Hepatocyte (in vitro differentiated cells): ENCODE results near the gene HAGH. TPM values are rescaled to one million over a fixed set of nuclear protein-coding genes. Genes with fewer than 3 reads are reported as not detected.

Experiments used
- DNase-seq: peaks from one replicate; pipeline ENCODE4 v3.0.0-alpha.2; 2016; ENCODE audit warnings: low spot score
- H2AFZ ChIP-seq: fragments of 200-600 bp; sonication (generic); 2 replicates; pipeline ENCODE4 v1.6.0; 2016; ENCODE audit warnings: antibody characterized with exemption, mild to moderate bottlenecking
- H3K27ac ChIP-seq: fragments of 200-600 bp; sonication (generic); 2 replicates; pipeline ENCODE4 v1.5.1; 2016; ENCODE audit warnings: mild to moderate bottlenecking
- H3K27me3 ChIP-seq: fragments of 200-600 bp; sonication (generic); 2 replicates; pipeline ENCODE4 v1.6.1; 2016
- H3K36me3 ChIP-seq: fragments of 200-600 bp; sonication (generic); replicated peaks from 2 replicates; pipeline ENCODE4 v1.5.1; 2016; ENCODE audit warnings: low read depth; ENCODE audit not compliant: insufficient read depth
- H3K4me1 ChIP-seq: fragments of 200-600 bp; sonication (generic); 2 replicates; pipeline ENCODE4 v1.5.1; 2016; ENCODE audit warnings: mild to moderate bottlenecking, moderate library complexity; ENCODE audit not compliant: insufficient read depth
- H3K4me2 ChIP-seq: fragments of 200-600 bp; sonication (generic); 2 replicates; pipeline ENCODE4 v1.6.0; 2016
- H3K4me3 ChIP-seq: fragments of 200-600 bp; sonication (generic); 2 replicates; pipeline ENCODE4 v1.5.1; 2016; ENCODE audit warnings: mild to moderate bottlenecking
- H3K79me2 ChIP-seq: fragments of 200-600 bp; sonication (generic); 2 replicates; pipeline ENCODE4 v1.6.0; 2017; ENCODE audit warnings: mild to moderate bottlenecking
- H3K9me2 ChIP-seq: fragments of 200-600 bp; sonication (generic); replicated peaks from 2 replicates; pipeline ENCODE4 v1.6.0; 2017; ENCODE audit warnings: mild to moderate bottlenecking; ENCODE audit not compliant: insufficient read depth
- H3K9me3 ChIP-seq: fragments of 200-600 bp; sonication (generic); 2 replicates; pipeline ENCODE4 v1.5.1; 2016; ENCODE audit warnings: low read depth, mild to moderate bottlenecking
- H4K20me1 ChIP-seq: fragments of 200-600 bp; sonication (generic); 2 replicates; pipeline ENCODE4 v1.6.0; 2016; ENCODE audit warnings: mild to moderate bottlenecking; ENCODE audit not compliant: insufficient read depth, poor library complexity, severe bottlenecking
- CTCF ChIP-seq: fragments of 200-600 bp; sonication (generic); IDR thresholded peaks from 2 replicates; pipeline ENCODE4 v1.5.1; 2016; ENCODE audit warnings: antibody characterized with exemption, mild to moderate bottlenecking; ENCODE audit not compliant: poor library complexity
- EZH2 ChIP-seq: fragments of 200-600 bp; sonication (generic); IDR thresholded peaks from 2 replicates; pipeline ENCODE4 v1.6.1; 2016; ENCODE audit warnings: antibody characterized with exemption, mild to moderate bottlenecking, borderline replicate concordance
- EZH2phosphoT487 ChIP-seq: fragments of 200-600 bp; sonication (generic); IDR thresholded peaks from one replicate; pipeline ENCODE4 v1.6.1; 2018; ENCODE audit warnings: antibody characterized with exemption, mild to moderate bottlenecking, low read depth, moderate library complexity; ENCODE audit not compliant: unreplicated experiment, severe bottlenecking
- whole genome bisulfite sequencing: methylation state at CpG from one replicate; pipeline ENCODE4 v1.1.6; 2016; ENCODE audit warnings: low lambda C conversion rate; ENCODE audit errors: missing lambda C conversion rate; 5-methylcytosine and 5-hydroxymethylcytosine counted together
- polyA plus RNA-seq: library from polyadenylated mRNA; unstranded; fragments of >200 nt; fragmentation: Nextera tagmentation; extraction: Ambion mirVana; gene quantifications from 2 replicates; pipeline ENCODE4 v1.2.1, GENCODE V29; 2016
- total RNA-seq: library from RNA; depleted of rRNA; stranded (reverse); fragments of >200 nt; gene quantifications from 2 replicates; pipeline ENCODE4 v1.2.3, GENCODE V29; 2014

Gene HAGH
- total and polyA plus RNA-seq, 2 experiments from 2014 or later: 55.6 to 113 TPM

GRCh38 chr16:1870365-1871082 is 43.9 kb upstream of the HAGH start:
- Histone ChIP-seq H3K9me2 (no peaks in the 10 kb centered on the region), H3K27me3 (peaks cover 29% of the 10 kb centered on the region), H3K4me3 (no peak overlapping the region), H3K4me1 (no peaks in the 10 kb centered on the region), H3K27ac (peak overlapping the region; percentile 66), H3K36me3 (no peaks in the 10 kb centered on the region), H2AFZ (no peak overlapping the region), H4K20me1 (no peaks in the 10 kb centered on the region), H3K9me3 (no peaks in the 10 kb centered on the region), H3K79me2 (no peaks in the 10 kb centered on the region), H3K4me2 (no peak overlapping the region)
- no peak for TF ChIP-seq CTCF
- TF ChIP-seq EZH2: no peak
- TF ChIP-seq EZH2phosphoT487: no peak
- DNase-seq: peak; percentile 28
- WGBS: 49% methylated on average over 9 of the region's 9 CpGs

GRCh38 chr16:1865902-1866690 is 39.5 kb upstream of the HAGH start:
- no peak overlapping the region for H3K4me3 ChIP-seq
- no peaks in the 10 kb centered on the region for H4K20me1 ChIP-seq
- no peak overlapping the region for H3K4me2 ChIP-seq
- 62% methylated on average over 6 of the region's 6 CpGs for WGBS
- H3K79me2 ChIP-seq: no peaks in the 10 kb centered on the region
- H3K9me3 ChIP-seq: no peaks in the 10 kb centered on the region
- no peaks in the 10 kb centered on the region for H3K36me3 ChIP-seq
- no peak overlapping the region for H2AFZ ChIP-seq
- no peaks in the 10 kb centered on the region for H3K9me2 ChIP-seq
- DNase-seq: no peak
- no peak for TF ChIP-seq EZH2
- no peak for TF ChIP-seq CTCF
- no peak for TF ChIP-seq EZH2phosphoT487
- H3K27ac ChIP-seq: no peak overlapping the region
- H3K27me3 ChIP-seq: peaks cover 11% of the 10 kb centered on the region
- no peaks in the 10 kb centered on the region for H3K4me1 ChIP-seq

GRCh38 chr16:1863681-1864460 is 37.2 kb upstream of the HAGH start:
- Histone ChIP-seq H3K4me2 (no peak overlapping the region), H3K4me1 (no peaks in the 10 kb centered on the region), H3K79me2 (no peaks in the 10 kb centered on the region), H3K36me3 (no peaks in the 10 kb centered on the region), H3K27me3 (peaks cover 16% of the 10 kb centered on the region), H4K20me1 (no peaks in the 10 kb centered on the region), H3K27ac (no peak overlapping the region), H3K4me3 (no peak overlapping the region), H3K9me2 (no peaks in the 10 kb centered on the region), H2AFZ (no peak overlapping the region), H3K9me3 (no peaks in the 10 kb centered on the region)
- peak; percentile 50 for DNase-seq
- no peak for TF ChIP-seq EZH2phosphoT487
- TF ChIP-seq CTCF: peak; percentile 71
- no peak for TF ChIP-seq EZH2
- WGBS: 26% methylated on average over 4 of the region's 4 CpGs
